Omental fat pad (tissue), 4 donors: Measurements from ENCODE around the gene ACTN3. TPM values are rescaled to one million over a fixed set of nuclear protein-coding genes. Genes with fewer than 3 reads are reported as not detected.
"Not testable (repeated sequence)": the region's sequence is repeated elsewhere in the genome, so short reads cannot be mapped to it uniquely, and the experiment has no call there.

Experiments
- ATAC-seq: fragments of 150-250 bp; one replicate; pipeline ENCODE4 v1.9.1; 2016; ENCODE audit warnings: mild to moderate bottlenecking, moderate library complexity; ENCODE audit not compliant: low FRiP score
- DNase-seq: peaks from one replicate; pipeline ENCODE4 v3.0.0-alpha.2; 2019; ENCODE audit warnings: low spot score
- CTCF ChIP-seq, 3 donors: fragments of 450-650 bp; IDR thresholded peaks; one replicate each; pipeline ENCODE4 v1.5.1; 2016 to 2017; ENCODE audit warnings: antibody characterized with exemption in 3 of 3, mild to moderate bottlenecking in 3 of 3, moderate library complexity in 2 of 3
- total RNA-seq, 4 donors: library from RNA; depleted of rRNA; stranded (reverse); fragments of >200 nt; gene quantifications; one replicate each; pipeline ENCODE4 v1.1.0, GENCODE V29; 2016

The ACTN3 gene
- total RNA-seq, 4 donors from 2014 or later: not detected

GRCh38 chr11:66570079-66570849, 23.6 kb downstream of the ACTN3 start:
- no peak for TF ChIP-seq CTCF (IDR thresholded peaks at IDR 0.05)
- ATAC-seq: no peak
- DNase-seq: no peak

- no peak for ATAC-seq
- DNase-seq: no peak
- TF ChIP-seq CTCF (IDR thresholded peaks at IDR 0.05): no peak
Measured at GRCh38 chr11:66570850-66571180, 24.1 kb downstream of the ACTN3 start.

- ATAC-seq (peak; percentile 92), DNase-seq (peak; percentile 92)
- peak in 2 of 3 donors; percentile 47 to 69 for TF ChIP-seq CTCF (IDR thresholded peaks at IDR 0.05)
Measured at GRCh38 chr11:66579017-66579606, 32.4 kb downstream of the ACTN3 start.

GRCh38 chr11:66580803-66581202, 34.1 kb downstream of the ACTN3 start:
- ATAC-seq: no peak
- DNase-seq: no peak
- no peak for TF ChIP-seq CTCF (IDR thresholded peaks at IDR 0.05)

GRCh38 chr11:66581261-66581660, 34.6 kb downstream of the ACTN3 start:
- DNase-seq (no peak), ATAC-seq (no peak)
- TF ChIP-seq CTCF (IDR thresholded peaks at IDR 0.05): no peak

GRCh38 chr11:66582565-66583147, 36.0 kb downstream of the ACTN3 start:
- DNase-seq, ATAC-seq: not testable (repeated sequence)

GRCh38 chr11:66585447-66585846, 38.7 kb downstream of the ACTN3 start:
- DNase-seq, ATAC-seq: not testable (repeated sequence)

- DNase-seq: no peak
- TF ChIP-seq CTCF (IDR thresholded peaks at IDR 0.05): no peak
- ATAC-seq: no peak
Measured at GRCh38 chr11:66586136-66586535, 39.4 kb downstream of the ACTN3 start.

GRCh38 chr11:66589315-66589714, 42.6 kb downstream of the ACTN3 start:
- not testable (repeated sequence) for ATAC-seq, DNase-seq
